ENCODE measurements around the gene SLC35E2B.
"Not testable (repeated sequence)": the region's sequence is repeated elsewhere in the genome, so short reads cannot be mapped to it uniquely, and the experiment has no call there.

- not testable (repeated sequence) for TF ChIP-seq ZBTB33 (IDR thresholded peaks at IDR 0.05); CTCF (IDR thresholded peaks at IDR 0.05; ENCODE audit: low read depth, low read length, missing input control); HNF4A (conservative IDR thresholded peaks at IDR 0.05); TAF1 (conservative IDR thresholded peaks at IDR 0.05)
- TF ChIP-seq RAD21 (IDR thresholded peaks at IDR 0.05): peak; percentile 44
- TF ChIP-seq EGR1 (IDR thresholded peaks at IDR 0.05; ENCODE audit: low read depth in 2 of 2): peak in 1 of 2 donors; percentile 23
These were observed 33.7 kb downstream of the SLC35E2B start, which contains the start of gene CDK11B for GRCh38 chr1:1658583-1659549.

Data from liver (tissue), 3 donors.